Loucy (cell line): ENCODE results near the gene SCART1.

Experiments
- H2AFZ ChIP-seq: fragments of 200-600 bp; sonication (generic); 2 replicates; pipeline ENCODE4 v1.6.0; 2016; ENCODE audit warnings: antibody characterized with exemption, mild to moderate bottlenecking, low read length, moderate library complexity
- H3F3A ChIP-seq: fragments of 200-600 bp; 2 replicates; pipeline ENCODE4 v1.6.0; 2016; ENCODE audit warnings: antibody characterized with exemption, low read depth, mild to moderate bottlenecking
- H3K27me3 ChIP-seq: fragments of 200-600 bp; sonication (generic); 2 replicates; pipeline ENCODE4 v1.6.1; 2014; ENCODE audit warnings: low read length, mild to moderate bottlenecking; ENCODE audit not compliant: insufficient read depth, poor library complexity, severe bottlenecking
- H3K36me3 ChIP-seq: fragments of 200-600 bp; sonication (generic); 2 replicates; pipeline ENCODE4 v1.6.1; 2016; ENCODE audit warnings: low read length; ENCODE audit not compliant: insufficient read depth
- H3K4me1 ChIP-seq: fragments of 200-600 bp; sonication (generic); 2 replicates; pipeline ENCODE4 v1.5.1; 2014; ENCODE audit warnings: low read length, mild to moderate bottlenecking; ENCODE audit not compliant: insufficient read depth, poor library complexity, severe bottlenecking
- H3K4me2 ChIP-seq: fragments of 200-600 bp; sonication (generic); 2 replicates; pipeline ENCODE4 v1.6.0; 2014; ENCODE audit warnings: antibody characterized with exemption, low read length, low read depth, mild to moderate bottlenecking; ENCODE audit not compliant: poor library complexity, severe bottlenecking
- H3K4me3 ChIP-seq: fragments of 200-600 bp; sonication (generic); 2 replicates; pipeline ENCODE4 v1.5.1; 2014; ENCODE audit warnings: low read length, mild to moderate bottlenecking, mixed read lengths; ENCODE audit not compliant: poor library complexity, severe bottlenecking
- H3K79me2 ChIP-seq: fragments of 200-600 bp; sonication (generic); 2 replicates; pipeline ENCODE4 v1.6.1; 2014; ENCODE audit warnings: low read length; ENCODE audit not compliant: insufficient read depth
- H3K9ac ChIP-seq: fragments of 200-600 bp; sonication (generic); 2 replicates; pipeline ENCODE4 v1.6.0; 2014; ENCODE audit warnings: mild to moderate bottlenecking, low read depth, low read length, moderate library complexity; ENCODE audit not compliant: poor library complexity, severe bottlenecking
- H3K9me2 ChIP-seq: fragments of 200-600 bp; sonication (generic); replicated peaks from 2 replicates; pipeline ENCODE4 v1.6.1; 2016; ENCODE audit warnings: low read depth, low read length, mixed read lengths
- H3K9me3 ChIP-seq: fragments of 200-600 bp; sonication (generic); 2 replicates; pipeline ENCODE4 v1.6.1; 2014; ENCODE audit warnings: mild to moderate bottlenecking, antibody characterized with exemption, low read length, low read depth; ENCODE audit not compliant: insufficient read depth
- H4K20me1 ChIP-seq: fragments of 200-600 bp; sonication (generic); 2 replicates; pipeline ENCODE4 v1.6.0; 2014; ENCODE audit warnings: antibody characterized with exemption, low read length, mild to moderate bottlenecking; ENCODE audit not compliant: insufficient read depth, poor library complexity, severe bottlenecking
- EZH2phosphoT487 ChIP-seq: fragments of 200-600 bp; IDR thresholded peaks from 2 replicates; pipeline ENCODE4 v1.6.1; 2018; ENCODE audit warnings: antibody characterized with exemption, mild to moderate bottlenecking, moderate library complexity, borderline replicate concordance
- TF ChIP-seq, protein P1 (sequence below): fragments of 200-600 bp; sonication (generic); conservative IDR thresholded peaks from 2 replicates; pipeline ENCODE4 v1.5.1; 2014; ENCODE audit warnings: mild to moderate bottlenecking, antibody characterized with exemption, low read length

Gene SCART1

DNA sequence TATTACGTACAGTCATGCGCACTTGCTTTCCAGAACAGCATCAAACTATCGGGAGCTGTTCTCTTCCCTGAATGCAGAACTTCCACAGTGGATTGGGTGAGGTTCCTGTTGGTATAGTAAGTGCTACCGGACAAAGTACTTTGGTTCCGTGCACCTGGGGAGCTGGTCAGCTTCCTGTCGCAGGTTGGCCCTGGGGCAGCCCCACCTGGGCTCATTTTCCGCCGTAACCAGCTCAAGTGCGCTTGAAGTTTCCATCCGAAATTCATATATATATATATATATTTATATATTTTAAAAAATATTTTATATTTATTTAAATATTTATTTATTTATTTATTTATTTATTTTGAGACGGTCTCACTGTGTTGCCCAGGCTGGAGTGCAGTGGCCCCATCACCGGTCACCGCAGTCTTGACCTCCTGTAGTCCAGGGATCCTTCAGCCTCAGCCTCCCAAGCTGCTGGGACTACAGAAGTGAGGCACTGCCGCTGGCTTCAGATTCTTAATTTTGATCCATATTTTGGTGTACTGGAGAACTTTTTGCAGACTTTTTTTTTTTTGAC is 6.5 kb downstream of the SCART1 start:
- no peak for TF ChIP-seq EZH2phosphoT487
- TF ChIP-seq, protein P1, sequence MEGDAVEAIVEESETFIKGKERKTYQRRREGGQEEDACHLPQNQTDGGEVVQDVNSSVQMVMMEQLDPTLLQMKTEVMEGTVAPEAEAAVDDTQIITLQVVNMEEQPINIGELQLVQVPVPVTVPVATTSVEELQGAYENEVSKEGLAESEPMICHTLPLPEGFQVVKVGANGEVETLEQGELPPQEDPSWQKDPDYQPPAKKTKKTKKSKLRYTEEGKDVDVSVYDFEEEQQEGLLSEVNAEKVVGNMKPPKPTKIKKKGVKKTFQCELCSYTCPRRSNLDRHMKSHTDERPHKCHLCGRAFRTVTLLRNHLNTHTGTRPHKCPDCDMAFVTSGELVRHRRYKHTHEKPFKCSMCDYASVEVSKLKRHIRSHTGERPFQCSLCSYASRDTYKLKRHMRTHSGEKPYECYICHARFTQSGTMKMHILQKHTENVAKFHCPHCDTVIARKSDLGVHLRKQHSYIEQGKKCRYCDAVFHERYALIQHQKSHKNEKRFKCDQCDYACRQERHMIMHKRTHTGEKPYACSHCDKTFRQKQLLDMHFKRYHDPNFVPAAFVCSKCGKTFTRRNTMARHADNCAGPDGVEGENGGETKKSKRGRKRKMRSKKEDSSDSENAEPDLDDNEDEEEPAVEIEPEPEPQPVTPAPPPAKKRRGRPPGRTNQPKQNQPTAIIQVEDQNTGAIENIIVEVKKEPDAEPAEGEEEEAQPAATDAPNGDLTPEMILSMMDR: no peak
- Histone ChIP-seq H3K9me3 (no peaks in the 10 kb centered on the region), H3K79me2 (peaks cover 46% of the 10 kb centered on the region)

DNA sequence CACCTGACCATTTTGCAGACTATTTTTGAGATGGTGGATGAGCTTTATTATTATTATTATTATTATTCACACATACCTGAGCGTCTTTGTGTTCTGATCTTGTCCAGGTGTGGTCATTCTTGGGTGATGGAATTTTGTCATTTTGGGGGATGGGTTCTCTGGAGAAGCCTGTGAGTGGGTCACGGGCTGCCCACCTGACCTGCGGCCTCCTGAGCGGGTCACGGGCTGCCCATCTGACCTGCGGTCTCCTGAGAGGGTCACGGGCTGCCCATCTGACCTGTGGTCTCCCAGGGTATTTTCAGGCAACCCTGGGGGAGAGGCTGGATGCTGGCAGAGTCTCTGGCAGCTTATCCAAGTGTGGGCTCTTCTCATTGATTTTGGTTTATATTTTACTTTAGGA is 7.3 kb downstream of the SCART1 start:
- H3K36me3 ChIP-seq: no peaks in the 10 kb centered on the region; the same call in 1 of the 2 replicates
- no peak overlapping the region for H3K9ac ChIP-seq
- no peaks in the 10 kb centered on the region for H3K9me3 ChIP-seq
- H3K27me3 ChIP-seq: no peaks in the 10 kb centered on the region
- no peaks in the 10 kb centered on the region for H3K9me2 ChIP-seq
- peaks cover 39% of the 10 kb centered on the region for H3K79me2 ChIP-seq
- H3K4me2 ChIP-seq: no peak overlapping the region
- H3K4me3 ChIP-seq: no peak overlapping the region
- no peak overlapping the region for H2AFZ ChIP-seq
- H3K4me1 ChIP-seq: peaks cover 20% of the 10 kb centered on the region
- H3F3A ChIP-seq: no peaks in the 10 kb centered on the region
- H4K20me1 ChIP-seq: peaks cover 8% of the 10 kb centered on the region
- TF ChIP-seq EZH2phosphoT487: no peak
- TF ChIP-seq, protein P1: no peak

More for the DNA sequence above, 6.5 kb downstream of the SCART1 start:
- Histone ChIP-seq H3K4me1 (peaks cover 20% of the 10 kb centered on the region), H3K36me3 (no peaks in the 10 kb centered on the region; the same call in 1 of the 2 replicates), H3K4me3 (no peak overlapping the region), H3K9me2 (no peaks in the 10 kb centered on the region), H4K20me1 (peaks cover 11% of the 10 kb centered on the region), H3K9ac (no peak overlapping the region), H3K4me2 (no peak overlapping the region), H3F3A (no peaks in the 10 kb centered on the region), H2AFZ (no peak overlapping the region), H3K27me3 (no peaks in the 10 kb centered on the region)

DNA sequence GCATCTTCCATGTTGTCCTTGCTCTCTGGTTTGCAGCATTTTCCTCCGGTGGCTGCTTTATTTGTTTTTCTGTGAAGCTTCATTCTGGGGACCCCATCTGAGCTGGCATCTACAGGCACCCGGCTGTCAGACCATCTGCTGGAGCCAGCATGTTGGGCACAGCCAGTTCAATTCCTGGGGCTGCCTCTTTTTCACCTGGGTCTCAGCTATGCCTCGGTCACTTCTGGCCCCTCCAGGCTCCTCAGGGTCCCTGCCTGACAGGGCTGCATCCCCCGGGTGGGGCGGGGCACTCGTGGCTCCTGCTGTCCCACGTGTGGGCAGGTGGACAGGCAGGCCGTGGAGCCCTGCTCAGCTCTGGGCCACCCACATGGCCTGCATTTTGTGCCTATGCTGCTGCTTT is 8.1 kb downstream of the SCART1 start:
- Histone ChIP-seq H3K9ac (no peak overlapping the region), H3K36me3 (peaks cover under 1% of the 10 kb centered on the region; the same call in 1 of the 2 replicates), H2AFZ (no peak overlapping the region), H3K27me3 (no peaks in the 10 kb centered on the region), H3K79me2 (peaks cover 31% of the 10 kb centered on the region; the same call in 1 of the 2 replicates), H3K4me3 (no peak overlapping the region), H4K20me1 (peaks cover 5% of the 10 kb centered on the region), H3K9me3 (no peaks in the 10 kb centered on the region), H3K4me1 (peaks cover 20% of the 10 kb centered on the region), H3K4me2 (no peak overlapping the region), H3F3A (no peaks in the 10 kb centered on the region), H3K9me2 (no peaks in the 10 kb centered on the region)
- TF ChIP-seq EZH2phosphoT487: no peak
- TF ChIP-seq, protein P1: no peak
